Pancreas (tissue), 10 donors: ENCODE measurements around the gene NAV3. TPM values are rescaled to one million over a fixed set of nuclear protein-coding genes. Genes with fewer than 3 reads are reported as not detected.

Source experiments
- ATAC-seq, 4 donors: fragments of 200-7000 bp; cut with Tn5 transposase; one replicate each; pipeline versions ENCODE4 v1.8.0 to v1.9.1; 2020; ENCODE audit warnings: mild to moderate bottlenecking in 4 of 4, moderate library complexity in 4 of 4
- DNase-seq, 6 donors: peaks; one replicate each; pipeline ENCODE4 v3.0.0-alpha.2; 2020
- FAIRE-seq: peaks from 2 replicates; lab custom pipeline; 2012; peaks lifted over from hg19 to GRCh38; lab: Jason Lieb, UNC
- H3K27ac ChIP-seq, 4 donors: fragments of 200-600 bp; sonication (generic); 1 replicate in 3 of 4; 2 replicates in 1 of 4; pipeline versions ENCODE4 v1.5.0 to v1.8.0; 2020
- H3K27me3 ChIP-seq, 4 donors: fragments of 200-600 bp; one replicate each; pipeline ENCODE4 v1.8.0; 2021
- H3K36me3 ChIP-seq, 3 donors: fragments of 200-600 bp; sonication (generic) in 1 of 3; one replicate each; pipeline versions ENCODE4 v1.5.0 to v1.8.0; 2020 to 2021
- H3K4me1 ChIP-seq, 3 donors: fragments of 200-600 bp; one replicate each; pipeline ENCODE4 v1.8.0; 2021
- H3K4me3 ChIP-seq, 4 donors: fragments of 200-600 bp; sonication (generic) in 2 of 4; one replicate each; pipeline versions ENCODE4 v1.5.0 to v1.8.0; 2020 to 2021
- H3K9me3 ChIP-seq, 4 donors: fragments of 200-600 bp; one replicate each; pipeline ENCODE4 v1.8.0; 2021
- WGBS, 2 donors: extraction: QIAGEN DNeasy Blood & Tissue Kit; methylation state at CpG; one replicate each; pipeline ENCODE4 v1.1.7; 2013; 5-methylcytosine and 5-hydroxymethylcytosine counted together
- intact Hi-C, 3 donors: fragments of 100-400 bp; cut with DNase I; formaldehyde crosslinking; loops; one replicate each; pipeline versions ENCODE4 v1.11.1 to v1.14.2; 2022
- polyA plus RNA-seq, 2 donors: library from polyadenylated mRNA; stranded (reverse); fragments of 200-250 nt; gene quantifications; one replicate each; pipeline ENCODE4 v1.2.3, GENCODE V29; 2013
- total RNA-seq, 6 donors: library from RNA; stranded (reverse); fragmentation: NEBNext Ultra II Directional in 4 of 6; extraction: Animal tissue kit (Norgen Biotek cat#: 25700) in 4 of 6; gene quantifications; one replicate each; pipeline versions ENCODE4 v1.2.1 to v1.2.4, GENCODE V29; 2021 to 2023
- TF ChIP-seq, protein P1 (sequence below), 4 donors: fragments of 200-600 bp; sonication (generic) in 3 of 4; IDR thresholded peaks; one replicate each; pipeline versions ENCODE4 v1.5.0 to v1.8.0; 2021; ENCODE audit warnings: antibody characterized with exemption in 4 of 4
- donor health status: healthy with polysubstance abuse.
- donor health status: DM: no; HTN: no; CAD: no; lungs with moderate emphysema.
- donor health status: DM: no; HTN: no; CAD: no.
- donor health status: control.
- donor health status: control.
- donor health status: Bipolar disorder and iron deficiency.
- donor health status: DM: yes; HTN: yes; CAD: no.
- donor health status: DM: no; HTN: no; CAD: no.
- donor health status: DM: no; HTN: no; CAD: no.
- donor health status: DM: yes; HTN: yes; CAD: no.

NAV3 gene
- total and polyA plus RNA-seq, 8 donors: 0.46 to 3.7 (median 0.68) TPM

- TF ChIP-seq, protein P1, sequence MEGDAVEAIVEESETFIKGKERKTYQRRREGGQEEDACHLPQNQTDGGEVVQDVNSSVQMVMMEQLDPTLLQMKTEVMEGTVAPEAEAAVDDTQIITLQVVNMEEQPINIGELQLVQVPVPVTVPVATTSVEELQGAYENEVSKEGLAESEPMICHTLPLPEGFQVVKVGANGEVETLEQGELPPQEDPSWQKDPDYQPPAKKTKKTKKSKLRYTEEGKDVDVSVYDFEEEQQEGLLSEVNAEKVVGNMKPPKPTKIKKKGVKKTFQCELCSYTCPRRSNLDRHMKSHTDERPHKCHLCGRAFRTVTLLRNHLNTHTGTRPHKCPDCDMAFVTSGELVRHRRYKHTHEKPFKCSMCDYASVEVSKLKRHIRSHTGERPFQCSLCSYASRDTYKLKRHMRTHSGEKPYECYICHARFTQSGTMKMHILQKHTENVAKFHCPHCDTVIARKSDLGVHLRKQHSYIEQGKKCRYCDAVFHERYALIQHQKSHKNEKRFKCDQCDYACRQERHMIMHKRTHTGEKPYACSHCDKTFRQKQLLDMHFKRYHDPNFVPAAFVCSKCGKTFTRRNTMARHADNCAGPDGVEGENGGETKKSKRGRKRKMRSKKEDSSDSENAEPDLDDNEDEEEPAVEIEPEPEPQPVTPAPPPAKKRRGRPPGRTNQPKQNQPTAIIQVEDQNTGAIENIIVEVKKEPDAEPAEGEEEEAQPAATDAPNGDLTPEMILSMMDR (IDR thresholded peaks at IDR 0.05): no peak
- peaks cover 0 to 7% (median 0%) of the 10 kb centered on the region in 3 donors for H3K4me1 ChIP-seq
- no peaks in the 10 kb centered on the region for H3K27me3 ChIP-seq
- ATAC-seq: peak in 1 of 4 donors; percentile 37
- intact Hi-C loops: no loop called here
- peak in 4 of 6 donors; percentile 15 to 56 (median 28) for DNase-seq
- no peak for FAIRE-seq
- H3K36me3 ChIP-seq: no peaks in the 10 kb centered on the region
- H3K9me3 ChIP-seq: no peaks in the 10 kb centered on the region
- H3K27ac ChIP-seq: no peak overlapping the region
- no peak overlapping the region for H3K4me3 ChIP-seq
Measured at GRCh38 chr12:78062786-78063185, 232.1 kb downstream of the NAV3 start.

GRCh38 chr12:78081590-78082314 lies 251.1 kb downstream of the NAV3 start:
- no peaks in the 10 kb centered on the region for H3K27me3 ChIP-seq
- intact Hi-C loops: no loop called here
- H3K9me3 ChIP-seq: no peaks in the 10 kb centered on the region
- H3K4me1 ChIP-seq: no peaks in the 10 kb centered on the region
- FAIRE-seq (no peak), ATAC-seq (no peak), DNase-seq (no peak)
- H3K36me3 ChIP-seq: no peaks in the 10 kb centered on the region
- H3K27ac ChIP-seq: no peak overlapping the region
- 61 to 67% methylated on average over 5 of the region's 5 CpGs for WGBS, 2 donors
- H3K4me3 ChIP-seq: no peak overlapping the region
- TF ChIP-seq, protein P1 (IDR thresholded peaks at IDR 0.05): no peak

DNA sequence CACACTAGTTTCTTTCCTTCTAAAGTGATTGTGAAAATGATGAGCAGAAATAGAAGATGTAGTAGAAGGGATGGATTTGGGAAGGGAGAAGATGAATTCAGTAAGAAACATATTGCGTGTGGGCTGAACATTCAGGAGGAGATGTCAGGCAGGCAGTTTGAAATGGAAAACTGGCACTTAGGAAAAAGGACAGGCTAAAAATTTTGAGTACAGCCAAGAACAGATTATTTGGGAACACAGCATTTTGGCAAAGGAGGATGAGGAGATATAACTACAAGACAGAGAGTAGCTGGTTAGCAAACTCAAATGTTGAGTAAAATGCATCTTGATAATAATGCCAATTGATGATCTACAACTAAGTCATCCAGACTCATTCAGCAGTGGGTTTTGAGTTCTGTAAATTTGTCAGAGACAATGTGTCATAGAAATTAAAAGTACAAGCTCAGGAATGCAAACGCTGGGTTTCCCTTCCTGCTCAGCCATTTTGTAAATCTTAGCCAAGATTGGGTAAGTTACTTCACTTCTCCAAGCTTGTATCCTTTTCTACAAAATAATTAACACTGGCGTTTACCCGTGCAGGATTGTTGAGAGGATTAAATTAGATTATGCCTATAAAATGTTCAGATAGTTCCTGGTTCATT lies 255.0 kb downstream of the NAV3 start:
- intact Hi-C loops: no loop called here
- FAIRE-seq (no peak), DNase-seq (no peak), ATAC-seq (no peak)
- Histone ChIP-seq H3K4me3 (no peak overlapping the region), H3K36me3 (no peaks in the 10 kb centered on the region), H3K27ac (no peak overlapping the region), H3K9me3 (no peaks in the 10 kb centered on the region), H3K4me1 (no peaks in the 10 kb centered on the region), H3K27me3 (no peaks in the 10 kb centered on the region)
- TF ChIP-seq, protein P1 (IDR thresholded peaks at IDR 0.05): no peak
- WGBS, 2 donors: 56 to 73% methylated on average over 4 of the region's 4 CpGs

DNA sequence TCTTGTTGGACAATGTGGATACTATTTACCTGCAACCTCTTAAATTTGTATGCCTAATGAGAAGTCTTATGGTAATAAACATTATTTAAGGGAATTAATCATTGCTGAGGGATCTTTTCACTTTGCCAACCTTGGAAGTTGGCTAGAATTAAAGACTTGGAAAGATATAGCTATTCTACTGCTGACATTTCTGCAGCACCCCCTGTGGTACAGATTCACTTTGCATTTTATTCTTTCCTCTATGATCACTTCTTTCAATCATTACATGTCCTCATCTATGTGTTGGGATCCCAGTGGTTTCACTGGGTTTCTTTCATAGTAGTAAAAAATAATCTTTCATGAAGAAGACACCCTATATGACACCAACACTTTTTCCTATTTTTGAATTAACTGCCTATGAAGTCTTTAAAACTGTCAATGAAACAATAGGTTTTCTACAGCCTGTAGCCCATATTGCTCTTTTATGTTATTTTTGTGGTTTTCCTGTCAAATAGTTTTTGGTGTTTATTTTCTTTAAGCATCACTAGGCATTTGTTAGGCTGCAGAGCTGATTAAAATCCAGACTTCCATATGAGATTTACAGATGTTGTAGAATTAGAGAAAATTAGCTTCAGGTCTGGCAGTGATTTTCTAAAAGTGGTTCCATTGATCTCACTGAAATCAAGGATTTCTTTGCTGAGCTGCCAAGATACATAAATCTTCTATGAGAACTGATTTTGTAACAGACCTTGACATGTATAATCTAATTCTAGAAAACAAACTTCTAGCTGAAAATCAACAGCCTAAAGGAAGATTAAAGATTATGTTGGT lies 256.1 kb downstream of the NAV3 start:
- Histone ChIP-seq H3K36me3 (no peaks in the 10 kb centered on the region), H3K4me3 (no peak overlapping the region), H3K4me1 (no peaks in the 10 kb centered on the region), H3K9me3 (no peaks in the 10 kb centered on the region), H3K27ac (no peak overlapping the region), H3K27me3 (no peaks in the 10 kb centered on the region)
- intact Hi-C loops: no loop called here
- DNase-seq: no peak
- TF ChIP-seq, protein P1 (IDR thresholded peaks at IDR 0.05): no peak
- no peak for ATAC-seq
- no peak for FAIRE-seq
